Osteocyte (in vitro differentiated cells): ENCODE results near the gene FOXA3. TPM values are rescaled to one million over a fixed set of nuclear protein-coding genes. Genes with fewer than 3 reads are reported as not detected.
A peak's percentile ranks its signal among the peaks of the same experiment; 100 is the strongest.

Experiments used
- DNase-seq: peaks from one replicate; pipeline ENCODE4 v3.0.0; 2021; ENCODE audit warnings: mixed read lengths; ENCODE audit not compliant: unreplicated experiment; ENCODE audit errors: extremely low spot score
- H3K27ac Mint-ChIP-seq: one replicate; pipeline ENCODE4 v1.8.0; 2021; ENCODE audit warnings: mild to moderate bottlenecking, mixed read lengths; ENCODE audit not compliant: unreplicated experiment
- H3K27me3 Mint-ChIP-seq: one replicate; pipeline ENCODE4 v1.8.0; 2021; ENCODE audit warnings: mixed read lengths; ENCODE audit not compliant: unreplicated experiment
- H3K36me3 Mint-ChIP-seq: one replicate; pipeline ENCODE4 v1.8.0; 2021; ENCODE audit warnings: mixed read lengths; ENCODE audit not compliant: unreplicated experiment
- H3K4me1 Mint-ChIP-seq: one replicate; pipeline ENCODE4 v1.8.0; 2021; ENCODE audit warnings: mixed read lengths; ENCODE audit not compliant: unreplicated experiment
- H3K4me3 Mint-ChIP-seq: one replicate; pipeline ENCODE4 v1.8.0; 2021; ENCODE audit warnings: mild to moderate bottlenecking, moderate library complexity, mixed read lengths; ENCODE audit not compliant: unreplicated experiment
- H3K9me3 Mint-ChIP-seq: one replicate; pipeline ENCODE4 v1.8.0; 2021; ENCODE audit warnings: mixed read lengths; ENCODE audit not compliant: unreplicated experiment
- CTCF ChIP-seq: fragments of 200-600 bp; sonication (generic); IDR thresholded peaks from 2 replicates; pipeline ENCODE4 v1.5.0; 2021; ENCODE audit warnings: antibody characterized with exemption, mild to moderate bottlenecking, moderate library complexity
- total RNA-seq: library from RNA; stranded (reverse); gene quantifications from 2 replicates; pipeline ENCODE4 v1.2.1, GENCODE V29; 2021

Gene FOXA3
- total RNA-seq, 1 donor from 2014 or later = not detected

- TF ChIP-seq CTCF = peak; percentile 98
- no peaks in the 10 kb centered on the region for H3K27me3 Mint-ChIP-seq
- peaks cover 10% of the 10 kb centered on the region for H3K4me1 Mint-ChIP-seq
- H3K27ac Mint-ChIP-seq = peak overlapping the region; percentile 59
- DNase-seq = peak; percentile 99
- no peaks in the 10 kb centered on the region for H3K36me3 Mint-ChIP-seq
- no peak overlapping the region for H3K4me3 Mint-ChIP-seq
- no peaks in the 10 kb centered on the region for H3K9me3 Mint-ChIP-seq
Observed at GRCh38 chr19:45817010-45817724, 47.0 kb upstream of the FOXA3 start.

GRCh38 chr19:45817725-45818301 is 46.3 kb upstream of the FOXA3 start:
- peak; percentile 85 for DNase-seq
- Mint-ChIP-seq H3K27ac (peak overlapping the region; percentile 59), H3K27me3 (no peaks in the 10 kb centered on the region), H3K4me1 (peaks cover 10% of the 10 kb centered on the region), H3K4me3 (no peak overlapping the region), H3K9me3 (no peaks in the 10 kb centered on the region), H3K36me3 (no peaks in the 10 kb centered on the region)
- no peak for TF ChIP-seq CTCF

GRCh38 chr19:45819769-45820168 is 44.4 kb upstream of the FOXA3 start:
- no peaks in the 10 kb centered on the region for H3K9me3 Mint-ChIP-seq
- peaks cover 10% of the 10 kb centered on the region for H3K36me3 Mint-ChIP-seq
- no peak for DNase-seq
- H3K4me3 Mint-ChIP-seq = no peak overlapping the region
- no peak overlapping the region for H3K27ac Mint-ChIP-seq
- TF ChIP-seq CTCF = no peak
- no peaks in the 10 kb centered on the region for H3K27me3 Mint-ChIP-seq
- peaks cover 10% of the 10 kb centered on the region for H3K4me1 Mint-ChIP-seq

GRCh38 chr19:45820413-45821102 is 43.6 kb upstream of the FOXA3 start:
- peak overlapping the region; percentile 13 for H3K27ac Mint-ChIP-seq
- TF ChIP-seq CTCF = no peak
- H3K4me3 Mint-ChIP-seq = no peak overlapping the region
- no peak for DNase-seq
- no peaks in the 10 kb centered on the region for H3K9me3 Mint-ChIP-seq
- H3K36me3 Mint-ChIP-seq = peaks cover 10% of the 10 kb centered on the region
- H3K4me1 Mint-ChIP-seq = peaks cover 8% of the 10 kb centered on the region
- no peaks in the 10 kb centered on the region for H3K27me3 Mint-ChIP-seq

GRCh38 chr19:45821103-45821521 is 43.0 kb upstream of the FOXA3 start:
- DNase-seq = no peak
- Mint-ChIP-seq H3K9me3 (no peaks in the 10 kb centered on the region), H3K27ac (peak overlapping the region; percentile 24), H3K27me3 (no peaks in the 10 kb centered on the region), H3K4me1 (peaks cover 6% of the 10 kb centered on the region), H3K4me3 (no peak overlapping the region), H3K36me3 (peaks cover 13% of the 10 kb centered on the region)
- no peak for TF ChIP-seq CTCF
